Bronchial epithelial cell (primary cell): ENCODE measurements around the gene ERO1B. TPM values are rescaled to one million over a fixed set of nuclear protein-coding genes. Genes with fewer than 3 reads are reported as not detected.

Source experiments
- DNase-seq: peaks from one replicate; pipeline ENCODE4 v3.0.0-alpha.2; 2010; ENCODE audit warnings: low read depth
- FAIRE-seq: peaks from 2 replicates; lab custom pipeline; 2011; peaks lifted over from hg19 to GRCh38; lab: Jason Lieb, UNC
- H3K27me3 ChIP-seq: 2 replicates; pipeline ENCODE4 v1.5.1; 2011; ENCODE audit warnings: low read length; ENCODE audit not compliant: control insufficient read depth, insufficient read depth
- H3K36me3 ChIP-seq: 2 replicates; pipeline ENCODE4 v1.5.1; 2011; ENCODE audit warnings: low read length; ENCODE audit not compliant: control insufficient read depth, insufficient read depth
- H3K4me3 ChIP-seq: 2 replicates; pipeline ENCODE4 v1.5.1; 2011; ENCODE audit warnings: mild to moderate bottlenecking, low read depth, low read length, control low read depth
- total RNA-seq: library from RNA; depleted of rRNA; stranded (reverse); fragments of >200 nt; gene quantifications from 2 replicates; pipeline ENCODE4 v1.2.1, GENCODE V29; 2014
- TF ChIP-seq, protein P1 (sequence below): IDR thresholded peaks from 2 replicates; pipeline ENCODE4 v1.5.1; 2011; ENCODE audit warnings: mild to moderate bottlenecking, moderate library complexity, low read length, control low read depth, inconsistent platforms; ENCODE audit not compliant: insufficient read depth, severe bottlenecking

The ERO1B gene
- total RNA-seq, 1 donor from 2014 or later, result 5.0 TPM

GRCh38 chr1:236258114-236258622, 23.6 kb downstream of the ERO1B start:
- H3K36me3 ChIP-seq, result no peaks in the 10 kb centered on the region
- H3K27me3 ChIP-seq, result no peaks in the 10 kb centered on the region
- DNase-seq (no peak), FAIRE-seq (no peak)
- TF ChIP-seq, protein P1, sequence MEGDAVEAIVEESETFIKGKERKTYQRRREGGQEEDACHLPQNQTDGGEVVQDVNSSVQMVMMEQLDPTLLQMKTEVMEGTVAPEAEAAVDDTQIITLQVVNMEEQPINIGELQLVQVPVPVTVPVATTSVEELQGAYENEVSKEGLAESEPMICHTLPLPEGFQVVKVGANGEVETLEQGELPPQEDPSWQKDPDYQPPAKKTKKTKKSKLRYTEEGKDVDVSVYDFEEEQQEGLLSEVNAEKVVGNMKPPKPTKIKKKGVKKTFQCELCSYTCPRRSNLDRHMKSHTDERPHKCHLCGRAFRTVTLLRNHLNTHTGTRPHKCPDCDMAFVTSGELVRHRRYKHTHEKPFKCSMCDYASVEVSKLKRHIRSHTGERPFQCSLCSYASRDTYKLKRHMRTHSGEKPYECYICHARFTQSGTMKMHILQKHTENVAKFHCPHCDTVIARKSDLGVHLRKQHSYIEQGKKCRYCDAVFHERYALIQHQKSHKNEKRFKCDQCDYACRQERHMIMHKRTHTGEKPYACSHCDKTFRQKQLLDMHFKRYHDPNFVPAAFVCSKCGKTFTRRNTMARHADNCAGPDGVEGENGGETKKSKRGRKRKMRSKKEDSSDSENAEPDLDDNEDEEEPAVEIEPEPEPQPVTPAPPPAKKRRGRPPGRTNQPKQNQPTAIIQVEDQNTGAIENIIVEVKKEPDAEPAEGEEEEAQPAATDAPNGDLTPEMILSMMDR, result no peak
- H3K4me3 ChIP-seq, result no peak overlapping the region

GRCh38 chr1:236257216-236257615, 24.5 kb downstream of the ERO1B start:
- DNase-seq, result no peak
- Histone ChIP-seq H3K36me3 (no peaks in the 10 kb centered on the region), H3K4me3 (no peak overlapping the region), H3K27me3 (no peaks in the 10 kb centered on the region)
- no peak for FAIRE-seq
- TF ChIP-seq, protein P1, result no peak

GRCh38 chr1:236253918-236254637, 27.7 kb downstream of the ERO1B start:
- FAIRE-seq (no peak), DNase-seq (no peak)
- TF ChIP-seq, protein P1, result no peak
- Histone ChIP-seq H3K4me3 (no peak overlapping the region), H3K36me3 (no peaks in the 10 kb centered on the region), H3K27me3 (no peaks in the 10 kb centered on the region)

GRCh38 chr1:236253119-236253518, 28.6 kb downstream of the ERO1B start:
- Histone ChIP-seq H3K4me3 (no peak overlapping the region), H3K36me3 (no peaks in the 10 kb centered on the region), H3K27me3 (no peaks in the 10 kb centered on the region)
- DNase-seq (no peak), FAIRE-seq (no peak)
- TF ChIP-seq, protein P1, result no peak

GRCh38 chr1:236251587-236251986, 30.2 kb downstream of the ERO1B start:
- no peak for FAIRE-seq
- DNase-seq, result no peak
- TF ChIP-seq, protein P1, result no peak
- Histone ChIP-seq H3K36me3 (no peaks in the 10 kb centered on the region), H3K4me3 (no peak overlapping the region), H3K27me3 (no peaks in the 10 kb centered on the region)
